HepG2 (cell line): ENCODE data around the gene ODC1. TPM values are rescaled to one million over a fixed set of nuclear protein-coding genes. Genes with fewer than 3 reads are reported as not detected.

Experiments
- BRD4 ChIP-seq: sonication (generic); formaldehyde crosslinking; IDR thresholded peaks from 2 replicates; pipeline ENCODE4 v1.4.0; 2020; ENCODE audit warnings: missing genetic modification reagents
- BRF2 ChIP-seq: sonication (generic); formaldehyde crosslinking; IDR thresholded peaks from 2 replicates; pipeline ENCODE4 v1.8.1; 2022; ENCODE audit warnings: mild to moderate bottlenecking, missing genetic modification reagents
- EEA1 ChIP-seq: sonication (generic); formaldehyde crosslinking; IDR thresholded peaks from 2 replicates; pipeline ENCODE4 v1.5.1; 2020; ENCODE audit warnings: mild to moderate bottlenecking, missing genetic modification reagents, borderline replicate concordance
- FLYWCH1 ChIP-seq: sonication (generic); formaldehyde crosslinking; IDR thresholded peaks from 2 replicates; pipeline ENCODE4 v1.8.1; 2023; ENCODE audit warnings: mild to moderate bottlenecking, missing genetic modification reagents
- FOXK1 ChIP-seq: sonication (generic); formaldehyde crosslinking; IDR thresholded peaks from 2 replicates; pipeline ENCODE4 v1.4.0; 2020; ENCODE audit warnings: low read depth, missing genetic modification reagents, borderline replicate concordance
- FOXP1 ChIP-seq, 2 experiments: fragments of 450-650 bp in 1 of 2; IDR thresholded peaks; 2 replicates each; pipeline ENCODE4 v1.6.1; 2017 to 2018; ENCODE audit warnings: antibody characterized with exemption in 1 of 2
- HNRNPL ChIP-seq: fragments of 200-400 bp; formaldehyde crosslinking; IDR thresholded peaks from 2 replicates; pipeline ENCODE4 v1.6.1; 2017; ENCODE audit warnings: mild to moderate bottlenecking, low read depth, low read length
- LRRFIP1 ChIP-seq: sonication (generic); formaldehyde crosslinking; conservative IDR thresholded peaks from 2 replicates; pipeline ENCODE4 v1.4.0; 2020; ENCODE audit warnings: missing genetic modification reagents
- MBD4 ChIP-seq: IDR thresholded peaks from 2 replicates; pipeline ENCODE4 v1.6.1; 2012; ENCODE audit warnings: low read length, inconsistent platforms, borderline replicate concordance
- NFYB ChIP-seq: sonication (generic); formaldehyde crosslinking; IDR thresholded peaks from 2 replicates; pipeline ENCODE4 v1.4.0; 2020; ENCODE audit warnings: missing genetic modification reagents
- POGZ ChIP-seq: sonication (generic); formaldehyde crosslinking; IDR thresholded peaks from 2 replicates; pipeline ENCODE4 v1.4.0; 2020; ENCODE audit warnings: mild to moderate bottlenecking, missing genetic modification reagents
- ZBTB7A ChIP-seq: sonication (generic); formaldehyde crosslinking; IDR thresholded peaks from 2 replicates; pipeline ENCODE4 v1.8.0; 2022; ENCODE audit warnings: mild to moderate bottlenecking, missing genetic modification reagents
- ZKSCAN5 ChIP-seq: sonication (generic); formaldehyde crosslinking; IDR thresholded peaks from 2 replicates; pipeline ENCODE4 v1.5.1; 2020; ENCODE audit warnings: mild to moderate bottlenecking, missing genetic modification reagents
- ZNF12 ChIP-seq: sonication (generic); formaldehyde crosslinking; IDR thresholded peaks from 2 replicates; pipeline ENCODE4 v1.5.0; 2020; ENCODE audit warnings: missing genetic modification reagents
- ZNF251 ChIP-seq: sonication (generic); formaldehyde crosslinking; IDR thresholded peaks from 2 replicates; pipeline ENCODE4 v1.9.0; 2021; ENCODE audit warnings: mild to moderate bottlenecking, missing genetic modification reagents
- ZNF317 ChIP-seq: sonication (generic); formaldehyde crosslinking; IDR thresholded peaks from 2 replicates; pipeline ENCODE4 v1.5.0; 2020; ENCODE audit warnings: mild to moderate bottlenecking, missing genetic modification reagents
- ZNF460 ChIP-seq: sonication (generic); formaldehyde crosslinking; IDR thresholded peaks from 2 replicates; pipeline ENCODE4 v1.5.1; 2020; ENCODE audit warnings: missing genetic modification reagents, mild to moderate bottlenecking, borderline replicate concordance
- ZNF781 ChIP-seq: sonication (generic); formaldehyde crosslinking; IDR thresholded peaks from 2 replicates; pipeline ENCODE4 v1.5.1; 2020; ENCODE audit warnings: borderline replicate concordance, mild to moderate bottlenecking, missing genetic modification reagents; ENCODE audit errors: not compliant biosample characterization
- ZSCAN9 ChIP-seq: IDR thresholded peaks from 2 replicates; pipeline ENCODE4 v1.6.1; 2016; ENCODE audit warnings: borderline replicate concordance
- polyA plus RNA-seq, 8 experiments: library from polyadenylated mRNA; depleted of rRNA in 3 of 8; stranded (reverse) in 7 of 8; unstranded in 1 of 8; fragments of >200 nt; fragmentation: Illumina TruSeq in 4 of 8; extraction: Trizol in 4 of 8; gene quantifications; 2 replicates each; pipeline versions ENCODE4 v1.2.1 to v1.2.3, GENCODE V29; 2011 to 2016; ENCODE audit warnings: low read depth in 4 of 8, missing spikeins in 1 of 8, mixed read lengths in 1 of 8; ENCODE audit not compliant: insufficient read depth in 1 of 8
- total RNA-seq, 5 experiments: library from RNA; depleted of rRNA; stranded (reverse); fragments of >200 nt; fragmentation: Illumina TruSeq; extraction: Trizol; gene quantifications; 2 replicates each; pipeline ENCODE4 v1.2.3, GENCODE V29; 2016; ENCODE audit warnings: low read depth in 1 of 5
- TF ChIP-seq, protein P1 (sequence below): sonication (generic); formaldehyde crosslinking; IDR thresholded peaks from 2 replicates; pipeline ENCODE4 v1.8.0; 2022; ENCODE audit warnings: missing genetic modification reagents, mild to moderate bottlenecking, moderate library complexity, borderline replicate concordance
- TF ChIP-seq, protein P2 (sequence below): sonication (generic); formaldehyde crosslinking; IDR thresholded peaks from 2 replicates; pipeline ENCODE4 v1.4.0; 2020; ENCODE audit warnings: mild to moderate bottlenecking, missing genetic modification reagents
- TF ChIP-seq, protein P3 (sequence below): sonication (generic); IDR thresholded peaks from 2 replicates; pipeline ENCODE4 v1.6.1; 2016; ENCODE audit warnings: low read depth, borderline replicate concordance

The ODC1 gene
- total and polyA plus RNA-seq, 2 of the 13 experiments (the other 11 are each of a cell fraction or from before 2014, with no cell fraction given) = 142 to 371 TPM

- TF ChIP-seq FOXP1 (IDR thresholded peaks at IDR 0.05) (no peak), FOXP1 (CRISPR knock-in tag; IDR thresholded peaks at IDR 0.05) (no peak), ZBTB7A (CRISPR knock-in tag) (peak; percentile 67; the same call in 1 of the 2 replicates), POGZ (CRISPR knock-in tag) (no peak), EEA1 (CRISPR knock-in tag) (no peak), HNRNPL (peak; percentile 78), ZNF317 (CRISPR knock-in tag) (no peak), BRF2 (CRISPR knock-in tag) (no peak), ZKSCAN5 (CRISPR knock-in tag) (no peak), ZNF781 (peak; percentile 13), FOXK1 (CRISPR knock-in tag) (peak; percentile 43; the same call in 1 of the 2 replicates), ZNF12 (CRISPR knock-in tag) (no peak), MBD4 (no peak), FLYWCH1 (no peak), ZSCAN9 (0 out of 2 replicates have a peak, but pooled peaks have one; percentile 36), LRRFIP1 (CRISPR knock-in tag) (no peak), ZNF251 (no peak), BRD4 (CRISPR knock-in tag) (no peak), ZNF460 (CRISPR knock-in tag) (no peak), NFYB (CRISPR knock-in tag) (no peak)
- TF ChIP-seq, protein P1, sequence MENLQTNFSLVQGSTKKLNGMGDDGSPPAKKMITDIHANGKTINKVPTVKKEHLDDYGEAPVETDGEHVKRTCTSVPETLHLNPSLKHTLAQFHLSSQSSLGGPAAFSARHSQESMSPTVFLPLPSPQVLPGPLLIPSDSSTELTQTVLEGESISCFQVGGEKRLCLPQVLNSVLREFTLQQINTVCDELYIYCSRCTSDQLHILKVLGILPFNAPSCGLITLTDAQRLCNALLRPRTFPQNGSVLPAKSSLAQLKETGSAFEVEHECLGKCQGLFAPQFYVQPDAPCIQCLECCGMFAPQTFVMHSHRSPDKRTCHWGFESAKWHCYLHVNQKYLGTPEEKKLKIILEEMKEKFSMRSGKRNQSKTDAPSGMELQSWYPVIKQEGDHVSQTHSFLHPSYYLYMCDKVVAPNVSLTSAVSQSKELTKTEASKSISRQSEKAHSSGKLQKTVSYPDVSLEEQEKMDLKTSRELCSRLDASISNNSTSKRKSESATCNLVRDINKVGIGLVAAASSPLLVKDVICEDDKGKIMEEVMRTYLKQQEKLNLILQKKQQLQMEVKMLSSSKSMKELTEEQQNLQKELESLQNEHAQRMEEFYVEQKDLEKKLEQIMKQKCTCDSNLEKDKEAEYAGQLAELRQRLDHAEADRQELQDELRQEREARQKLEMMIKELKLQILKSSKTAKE (CRISPR knock-in tag) = no peak
- TF ChIP-seq, protein P2, sequence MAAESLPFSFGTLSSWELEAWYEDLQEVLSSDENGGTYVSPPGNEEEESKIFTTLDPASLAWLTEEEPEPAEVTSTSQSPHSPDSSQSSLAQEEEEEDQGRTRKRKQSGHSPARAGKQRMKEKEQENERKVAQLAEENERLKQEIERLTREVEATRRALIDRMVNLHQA (CRISPR knock-in tag) = no peak
- TF ChIP-seq, protein P3, sequence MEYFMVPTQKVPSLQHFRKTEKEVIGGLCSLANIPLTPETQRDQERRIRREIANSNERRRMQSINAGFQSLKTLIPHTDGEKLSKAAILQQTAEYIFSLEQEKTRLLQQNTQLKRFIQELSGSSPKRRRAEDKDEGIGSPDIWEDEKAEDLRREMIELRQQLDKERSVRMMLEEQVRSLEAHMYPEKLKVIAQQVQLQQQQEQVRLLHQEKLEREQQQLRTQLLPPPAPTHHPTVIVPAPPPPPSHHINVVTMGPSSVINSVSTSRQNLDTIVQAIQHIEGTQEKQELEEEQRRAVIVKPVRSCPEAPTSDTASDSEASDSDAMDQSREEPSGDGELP = peak; percentile 69; the same call in 1 of the 2 replicates
These were observed 13.0 kb downstream of the ODC1 start (continued) for GRCh38 chr2:10434886-10435819.
